Measurements from ENCODE around the gene GRAMD4.

GRAMD4 gene

DNA sequence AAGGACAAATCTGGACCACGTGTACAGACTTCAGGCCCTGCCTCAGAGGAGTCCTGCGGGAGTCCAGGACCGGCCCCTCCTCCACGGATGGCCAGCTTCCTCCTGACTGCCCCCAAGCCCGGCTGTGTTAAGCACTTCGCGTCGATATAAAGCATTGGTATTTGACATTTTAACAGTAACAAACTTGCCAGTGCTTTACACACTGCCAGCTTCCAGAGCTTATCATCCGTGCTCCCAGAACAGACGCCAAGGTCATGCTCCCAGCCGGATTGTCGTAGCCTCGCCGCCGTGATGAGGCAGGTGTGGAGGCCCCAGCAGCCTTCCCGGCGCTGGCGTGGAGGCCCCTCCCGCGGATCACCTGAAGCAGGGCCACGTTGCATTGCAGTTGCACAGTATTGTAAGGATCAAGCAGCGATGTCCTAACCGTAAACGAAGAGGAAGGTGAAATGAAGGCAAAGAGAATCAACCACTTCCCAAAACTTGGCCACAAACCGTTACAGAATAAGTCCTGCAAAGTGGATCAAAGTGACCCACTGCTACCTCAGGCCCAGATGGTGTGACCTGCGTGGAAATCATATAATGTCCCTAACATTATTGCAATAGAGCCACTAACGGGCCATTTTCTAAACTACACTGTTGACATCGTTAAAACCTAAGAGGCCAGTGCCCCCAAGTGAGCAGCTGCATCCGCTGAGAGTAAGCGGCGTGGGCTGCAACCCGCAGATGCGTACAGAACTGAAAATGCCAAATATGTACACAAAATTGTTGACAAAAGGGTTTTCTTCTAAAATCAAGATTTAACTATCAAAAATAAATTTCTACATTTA lies 66.2 kb downstream of the GRAMD4 start:
- Mint-ChIP-seq H3K27ac (no peak overlapping the region), H3K27me3 (peaks cover 2% of the 10 kb centered on the region), H3K36me3 (peaks cover 21% of the 10 kb centered on the region), H3K4me3 (no peak overlapping the region), H3K4me1 (peaks cover 22% of the 10 kb centered on the region), H3K9me3 (no peaks in the 10 kb centered on the region)
- DNase-seq (ENCODE audit: low spot score in 2 of 2) (no peak), ATAC-seq (ENCODE audit: low read depth) (no peak)

- Mint-ChIP-seq H3K27ac (no peak overlapping the region), H3K36me3 (peaks cover 25% of the 10 kb centered on the region)
These were observed 66.9 kb downstream of the GRAMD4 start for GRCh38 chr22:46687048-46687444.

DNA sequence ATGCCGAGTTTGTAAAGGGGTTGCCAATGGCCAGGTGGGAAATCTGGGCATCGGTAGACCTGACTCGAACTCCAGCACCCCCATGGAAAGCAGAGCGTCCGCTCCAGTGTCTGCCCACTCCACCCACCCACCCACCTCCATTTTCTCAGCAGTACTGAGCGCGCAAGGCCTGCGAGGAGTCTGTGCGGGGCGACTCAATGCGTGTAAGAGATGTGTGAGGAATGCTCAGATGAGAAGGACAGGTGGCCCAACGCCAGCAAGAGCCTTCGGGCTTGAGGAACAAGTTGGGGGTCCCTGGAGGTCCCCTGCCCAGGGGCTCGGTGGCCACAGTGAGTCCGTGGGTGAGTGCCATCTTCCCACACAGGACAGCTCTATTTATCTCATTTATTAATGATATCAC lies 67.3 kb downstream of the GRAMD4 start:
- no peak for ATAC-seq (ENCODE audit: low read depth)
- no peak overlapping the region for H3K4me3 Mint-ChIP-seq
- no peak overlapping the region for H3K27ac Mint-ChIP-seq
- H3K9me3 Mint-ChIP-seq = no peaks in the 10 kb centered on the region
- H3K27me3 Mint-ChIP-seq = peaks cover 2% of the 10 kb centered on the region
- DNase-seq (ENCODE audit: low spot score in 2 of 2) = no peak
- H3K36me3 Mint-ChIP-seq = peaks cover 25% of the 10 kb centered on the region
- H3K4me1 Mint-ChIP-seq = peaks cover 22% of the 10 kb centered on the region

More at GRCh38 chr22:46687048-46687444, 66.9 kb downstream of the GRAMD4 start:
- Mint-ChIP-seq H3K9me3 (no peaks in the 10 kb centered on the region), H3K4me1 (peaks cover 22% of the 10 kb centered on the region), H3K27me3 (peaks cover 2% of the 10 kb centered on the region), H3K4me3 (no peak overlapping the region)
- DNase-seq (ENCODE audit: low spot score in 2 of 2) (no peak), ATAC-seq (ENCODE audit: low read depth) (no peak)

GRCh38 chr22:46688949-46689348 lies 68.8 kb downstream of the GRAMD4 start:
- Mint-ChIP-seq H3K9me3 (no peaks in the 10 kb centered on the region), H3K27ac (no peak overlapping the region), H3K27me3 (peaks cover 2% of the 10 kb centered on the region), H3K36me3 (peaks cover 27% of the 10 kb centered on the region), H3K4me1 (peaks cover 17% of the 10 kb centered on the region), H3K4me3 (no peak overlapping the region)
- ATAC-seq (ENCODE audit: low read depth) = no peak
- no peak for DNase-seq (ENCODE audit: low spot score in 2 of 2)

GRCh38 chr22:46690146-46690545 lies 70.0 kb downstream of the GRAMD4 start:
- Mint-ChIP-seq H3K9me3 (no peaks in the 10 kb centered on the region), H3K27ac (no peak overlapping the region), H3K4me1 (peaks cover 8% of the 10 kb centered on the region), H3K4me3 (no peak overlapping the region), H3K27me3 (peaks cover 2% of the 10 kb centered on the region), H3K36me3 (peaks cover 32% of the 10 kb centered on the region)
- DNase-seq (ENCODE audit: low spot score in 2 of 2) (no peak), ATAC-seq (ENCODE audit: low read depth) (no peak)

DNA sequence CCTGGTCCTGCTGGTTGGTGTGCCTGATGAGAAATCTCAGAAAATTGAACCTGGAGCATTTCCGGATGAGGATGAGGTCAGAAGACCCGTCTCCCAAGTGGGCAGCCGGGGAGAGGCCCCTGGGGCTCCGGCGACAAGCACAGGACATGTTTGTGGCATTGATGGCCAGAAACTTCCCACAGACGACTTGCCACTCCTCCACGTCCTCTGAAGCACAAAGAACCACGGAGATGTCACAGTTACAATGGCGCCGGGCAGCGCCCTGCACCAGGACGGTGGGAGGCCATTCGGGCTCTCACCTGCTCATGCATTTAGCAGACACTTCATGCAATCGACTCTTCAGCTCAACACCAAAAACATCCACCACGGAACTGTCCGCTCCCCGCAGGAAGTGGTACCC lies 71.4 kb downstream of the GRAMD4 start:
- Mint-ChIP-seq H3K27ac (no peak overlapping the region), H3K4me1 (peaks cover under 1% of the 10 kb centered on the region), H3K9me3 (no peaks in the 10 kb centered on the region), H3K4me3 (no peak overlapping the region), H3K36me3 (peaks cover 31% of the 10 kb centered on the region), H3K27me3 (peaks cover 2% of the 10 kb centered on the region)
- DNase-seq (ENCODE audit: low spot score in 2 of 2) (no peak), ATAC-seq (ENCODE audit: low read depth) (no peak)

- Mint-ChIP-seq H3K36me3 (peaks cover 34% of the 10 kb centered on the region), H3K4me1 (no peaks in the 10 kb centered on the region), H3K27ac (no peak overlapping the region), H3K27me3 (peaks cover 2% of the 10 kb centered on the region), H3K9me3 (no peaks in the 10 kb centered on the region), H3K4me3 (no peak overlapping the region)
- ATAC-seq (ENCODE audit: low read depth) (peak; percentile 32), DNase-seq (ENCODE audit: low spot score in 2 of 2) (no peak)
These were observed 73.6 kb downstream of the GRAMD4 start for GRCh38 chr22:46693634-46694415.

DNA sequence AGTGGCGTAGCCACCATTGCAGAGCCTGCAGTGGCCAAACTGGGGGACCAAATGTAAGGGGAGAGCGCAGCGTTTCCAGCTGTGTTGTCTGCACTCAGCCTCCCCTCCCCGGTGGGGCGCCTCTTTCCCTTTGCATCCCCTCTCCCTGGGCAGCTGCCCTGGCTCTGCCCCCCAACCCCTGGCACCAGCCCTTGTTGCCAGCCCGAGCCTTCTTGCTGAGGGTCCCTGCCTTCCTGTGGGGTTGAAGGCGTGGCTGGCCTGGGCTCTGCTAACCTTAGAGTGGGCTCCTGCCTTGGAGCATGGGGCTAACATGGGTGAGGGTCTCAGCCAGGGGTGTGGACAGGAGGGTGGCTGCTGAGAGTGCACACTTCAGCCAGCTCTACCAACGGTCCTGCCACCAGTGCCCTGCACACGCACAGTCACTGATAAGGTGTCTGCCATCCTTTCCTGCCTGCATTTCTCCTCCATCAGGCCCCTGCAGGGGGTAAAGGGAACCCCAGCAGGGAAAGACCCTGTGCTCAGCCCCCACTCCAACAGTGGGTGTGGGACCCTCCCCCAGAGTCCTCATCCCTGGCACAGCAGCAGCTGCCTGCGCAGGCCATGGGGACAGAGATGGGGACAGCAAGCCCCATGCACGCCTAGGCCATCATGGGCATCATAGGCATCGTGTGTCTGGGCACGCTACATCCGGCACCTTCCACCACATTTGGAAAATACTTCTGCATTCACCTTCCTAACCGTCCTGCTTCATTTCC lies 74.4 kb downstream of the GRAMD4 start:
- H3K27me3 Mint-ChIP-seq = no peaks in the 10 kb centered on the region
- no peak overlapping the region for H3K4me3 Mint-ChIP-seq
- H3K36me3 Mint-ChIP-seq = peaks cover 35% of the 10 kb centered on the region
- H3K4me1 Mint-ChIP-seq = no peaks in the 10 kb centered on the region
- ATAC-seq (ENCODE audit: low read depth) (no peak), DNase-seq (ENCODE audit: low spot score in 2 of 2) (no peak)
- no peaks in the 10 kb centered on the region for H3K9me3 Mint-ChIP-seq
- H3K27ac Mint-ChIP-seq = no peak overlapping the region

GRCh38 chr22:46695346-46696228 lies 75.4 kb downstream of the GRAMD4 start:
- no peaks in the 10 kb centered on the region for H3K27me3 Mint-ChIP-seq
- DNase-seq (ENCODE audit: low spot score in 2 of 2) (no peak), ATAC-seq (ENCODE audit: low read depth) (no peak)
- H3K4me3 Mint-ChIP-seq = no peak overlapping the region
- peaks cover 33% of the 10 kb centered on the region for H3K36me3 Mint-ChIP-seq
- H3K9me3 Mint-ChIP-seq = no peaks in the 10 kb centered on the region
- H3K4me1 Mint-ChIP-seq = no peaks in the 10 kb centered on the region
- H3K27ac Mint-ChIP-seq = no peak overlapping the region

DNA sequence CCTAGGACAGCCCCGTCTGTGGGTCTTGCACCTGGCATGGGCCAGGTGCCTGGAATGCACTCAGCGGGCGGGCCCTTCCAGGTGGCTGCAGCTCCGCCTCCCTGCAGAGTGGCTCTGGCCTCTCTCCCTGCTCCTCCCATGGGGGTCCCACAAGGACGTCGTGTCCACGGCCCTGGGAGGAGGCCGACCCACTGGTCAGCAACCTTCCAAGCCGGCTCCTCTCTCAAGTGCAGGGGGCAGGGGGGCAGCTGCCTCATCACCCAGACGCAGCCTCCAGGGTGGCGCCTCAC lies 76.0 kb downstream of the GRAMD4 start:
- Mint-ChIP-seq H3K27ac (no peak overlapping the region), H3K27me3 (no peaks in the 10 kb centered on the region), H3K36me3 (peaks cover 32% of the 10 kb centered on the region), H3K9me3 (no peaks in the 10 kb centered on the region), H3K4me3 (no peak overlapping the region), H3K4me1 (no peaks in the 10 kb centered on the region)
- no peak for ATAC-seq (ENCODE audit: low read depth)
- DNase-seq (ENCODE audit: low spot score in 2 of 2) = no peak

GRCh38 chr22:46696614-46697013 lies 76.4 kb downstream of the GRAMD4 start:
- no peaks in the 10 kb centered on the region for H3K9me3 Mint-ChIP-seq
- ATAC-seq (ENCODE audit: low read depth) (no peak), DNase-seq (ENCODE audit: low spot score in 2 of 2) (no peak)
- H3K4me1 Mint-ChIP-seq = no peaks in the 10 kb centered on the region
- peaks cover 33% of the 10 kb centered on the region for H3K36me3 Mint-ChIP-seq
- no peak overlapping the region for H3K4me3 Mint-ChIP-seq
- H3K27me3 Mint-ChIP-seq = no peaks in the 10 kb centered on the region
- no peak overlapping the region for H3K27ac Mint-ChIP-seq

GRCh38 chr22:46697811-46698515 lies 77.8 kb downstream of the GRAMD4 start:
- H3K36me3 Mint-ChIP-seq = peaks cover 28% of the 10 kb centered on the region
- H3K27ac Mint-ChIP-seq = no peak overlapping the region

GRCh38 chr22:46699091-46699490 lies 78.9 kb downstream of the GRAMD4 start:
- Mint-ChIP-seq H3K4me1 (no peaks in the 10 kb centered on the region), H3K27me3 (no peaks in the 10 kb centered on the region), H3K27ac (no peak overlapping the region), H3K36me3 (peaks cover 33% of the 10 kb centered on the region), H3K4me3 (no peak overlapping the region), H3K9me3 (no peaks in the 10 kb centered on the region)
- no peak for ATAC-seq (ENCODE audit: low read depth)
- no peak for DNase-seq (ENCODE audit: low spot score in 2 of 2)

More at GRCh38 chr22:46697811-46698515, 77.8 kb downstream of the GRAMD4 start:
- no peak for ATAC-seq (ENCODE audit: low read depth)
- H3K4me3 Mint-ChIP-seq = no peak overlapping the region
- no peaks in the 10 kb centered on the region for H3K9me3 Mint-ChIP-seq
- no peaks in the 10 kb centered on the region for H3K4me1 Mint-ChIP-seq
- no peaks in the 10 kb centered on the region for H3K27me3 Mint-ChIP-seq
- DNase-seq (ENCODE audit: low spot score in 2 of 2) = no peak
